ENCODE data around the gene TJAP1.

Gene TJAP1

DNA sequence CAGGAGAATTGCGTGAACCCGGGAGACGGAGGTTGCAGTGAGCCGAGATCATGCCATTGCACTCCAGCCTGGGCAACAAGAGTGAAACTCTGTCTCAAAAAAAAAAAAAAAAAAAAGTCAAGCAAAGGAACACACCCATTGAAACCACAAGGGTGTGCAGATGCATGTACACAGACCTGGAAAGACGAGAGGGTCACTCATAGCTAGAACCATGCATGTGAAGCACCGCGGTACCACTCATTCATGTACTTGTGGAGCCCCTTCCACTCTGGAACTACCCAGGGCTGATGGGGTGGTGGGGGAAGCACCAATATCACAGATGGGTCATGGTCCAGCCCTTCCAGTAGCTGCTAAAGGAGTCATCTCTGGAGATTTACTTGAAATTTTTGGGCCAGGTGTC is 7.4 kb upstream of the TJAP1 start:
- DNase-seq = peak; percentile 41 to 52
- H3K79me2 ChIP-seq (ENCODE audit: control insufficient read depth, insufficient read depth, low read length, poor library complexity) = no peaks in the 10 kb centered on the region
- H3K9me3 ChIP-seq (ENCODE audit: insufficient read depth, low read depth, low read length) = no peaks in the 10 kb centered on the region
- H3K23ac ChIP-seq (ENCODE audit: low read length) = no peak overlapping the region
- H3K79me1 ChIP-seq (ENCODE audit: low read length) = no peaks in the 10 kb centered on the region
- no peak overlapping the region for H4K12ac ChIP-seq (ENCODE audit: low read depth, low read length)
- H3K4me2 ChIP-seq (ENCODE audit: low read length) = no peak overlapping the region
- H4K91ac ChIP-seq (ENCODE audit: low read depth, low read length) = no peak overlapping the region
- no peaks in the 10 kb centered on the region for H3K36me3 ChIP-seq (ENCODE audit: control insufficient read depth in 1 of 2, insufficient read depth in 2 of 2, low read length in 2 of 2)
- no peak overlapping the region for H2BK12ac ChIP-seq (ENCODE audit: low read length)
- WGBS (ENCODE audit: extremely low coverage, insufficient coverage, insufficient read length) = no CpG with 5 or more reads among the region's 7 CpGs
- H2AK5ac ChIP-seq (ENCODE audit: low read length) = peak overlapping the region; percentile 85
- H3K14ac ChIP-seq (ENCODE audit: low read length) = no peak overlapping the region
- H2AFZ ChIP-seq (ENCODE audit: insufficient read depth, low read length, poor library complexity) = no peak overlapping the region
- peaks cover 5 to 10% of the 10 kb centered on the region in 2 experiments for H3K4me1 ChIP-seq (ENCODE audit: control insufficient read depth in 1 of 2, insufficient read depth in 2 of 2, low read length in 2 of 2)
- H3K18ac ChIP-seq (ENCODE audit: low read length) = no peak overlapping the region
- no peak overlapping the region for H2BK120ac ChIP-seq (ENCODE audit: insufficient read depth, low read length, poor library complexity)
- no peaks in the 10 kb centered on the region for H3K27me3 ChIP-seq (ENCODE audit: insufficient read depth, low read length)
- no peak overlapping the region for H3K27ac ChIP-seq (ENCODE audit: low read depth, low read length)
- no peak overlapping the region for H3K4me3 ChIP-seq (ENCODE audit: low read depth, low read length)
- H3K9ac ChIP-seq (ENCODE audit: low read length) = no peak overlapping the region
- H4K8ac ChIP-seq (ENCODE audit: low read depth, low read length) = no peak overlapping the region
- no peak overlapping the region for H3K4ac ChIP-seq (ENCODE audit: low read depth, low read length)
- H2BK5ac ChIP-seq (ENCODE audit: low read depth, low read length, poor library complexity) = no peak overlapping the region

DNA sequence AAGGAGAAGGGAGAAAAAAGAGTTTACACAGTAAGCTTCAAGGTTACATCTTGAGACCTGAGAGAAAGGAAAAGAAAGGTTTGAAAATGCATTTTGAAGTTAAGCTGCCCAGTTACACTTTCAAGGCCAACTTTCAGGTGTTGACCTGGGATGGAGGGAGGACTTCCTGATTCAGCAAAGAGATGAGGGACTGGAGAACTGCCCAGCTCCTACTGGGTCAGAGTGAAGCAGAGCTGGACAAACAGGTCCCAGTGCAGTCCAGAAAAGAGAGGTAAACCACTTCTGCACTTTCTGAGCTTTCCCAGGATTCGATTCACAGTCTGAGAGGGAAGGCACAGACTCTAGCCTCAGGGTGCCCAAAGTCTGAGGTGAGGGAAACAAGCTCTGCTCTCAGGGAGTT is 6.0 kb upstream of the TJAP1 start:
- Histone ChIP-seq H3K79me2 (ENCODE audit: control insufficient read depth, insufficient read depth, low read length, poor library complexity) (no peaks in the 10 kb centered on the region), H3K4me3 (ENCODE audit: low read depth, low read length) (no peak overlapping the region), H3K36me3 (ENCODE audit: control insufficient read depth in 1 of 2, insufficient read depth in 2 of 2, low read length in 2 of 2) (no peaks in the 10 kb centered on the region), H4K12ac (ENCODE audit: low read depth, low read length) (no peak overlapping the region), H2BK120ac (ENCODE audit: insufficient read depth, low read length, poor library complexity) (no peak overlapping the region), H3K4me2 (ENCODE audit: low read length) (no peak overlapping the region), H3K9ac (ENCODE audit: low read length) (no peak overlapping the region), H3K27me3 (ENCODE audit: insufficient read depth, low read length) (no peaks in the 10 kb centered on the region), H3K79me1 (ENCODE audit: low read length) (no peaks in the 10 kb centered on the region), H2BK5ac (ENCODE audit: low read depth, low read length, poor library complexity) (no peak overlapping the region), H2AFZ (ENCODE audit: insufficient read depth, low read length, poor library complexity) (no peak overlapping the region), H3K9me3 (ENCODE audit: insufficient read depth, low read depth, low read length) (no peaks in the 10 kb centered on the region), H2BK12ac (ENCODE audit: low read length) (no peak overlapping the region), H3K27ac (ENCODE audit: low read depth, low read length) (no peak overlapping the region), H3K18ac (ENCODE audit: low read length) (no peak overlapping the region), H3K23ac (ENCODE audit: low read length) (no peak overlapping the region), H3K14ac (ENCODE audit: low read length) (no peak overlapping the region), H4K8ac (ENCODE audit: low read depth, low read length) (no peak overlapping the region), H2AK5ac (ENCODE audit: low read length) (no peak overlapping the region), H3K4me1 (ENCODE audit: control insufficient read depth in 1 of 2, insufficient read depth in 2 of 2, low read length in 2 of 2) (peaks cover 5 to 10% of the 10 kb centered on the region in 2 experiments), H3K4ac (ENCODE audit: low read depth, low read length) (no peak overlapping the region), H4K91ac (ENCODE audit: low read depth, low read length) (no peak overlapping the region)
- DNase-seq = peak; percentile 58 to 71
- no CpG with 5 or more reads among the region's 1 CpG for WGBS (ENCODE audit: extremely low coverage, insufficient coverage, insufficient read length)

DNA sequence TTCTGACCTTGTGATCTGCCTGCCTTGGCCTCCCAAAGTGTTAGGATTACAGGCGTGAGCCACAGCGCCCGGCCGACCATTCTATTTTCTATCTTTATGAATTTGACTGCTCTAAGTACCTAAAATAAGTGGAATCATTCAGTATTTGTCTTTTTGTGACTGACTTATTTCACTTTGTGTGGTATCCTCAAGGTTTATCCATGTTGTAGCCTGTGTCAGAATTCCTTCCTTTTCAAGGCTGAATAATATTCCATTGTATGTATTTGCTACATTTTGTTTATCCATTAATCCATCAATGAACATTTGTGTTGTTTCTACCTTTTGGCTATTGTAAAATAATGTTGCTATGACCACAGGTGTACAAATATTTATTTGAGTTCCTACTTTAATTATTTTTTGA is 4.9 kb upstream of the TJAP1 start:
- Histone ChIP-seq H3K79me2 (ENCODE audit: control insufficient read depth, insufficient read depth, low read length, poor library complexity) (no peaks in the 10 kb centered on the region), H3K27ac (ENCODE audit: low read depth, low read length) (no peak overlapping the region), H3K4me1 (ENCODE audit: control insufficient read depth in 1 of 2, insufficient read depth in 2 of 2, low read length in 2 of 2) (peaks cover 8 to 10% of the 10 kb centered on the region in 2 experiments), H3K36me3 (ENCODE audit: control insufficient read depth in 1 of 2, insufficient read depth in 2 of 2, low read length in 2 of 2) (no peaks in the 10 kb centered on the region), H3K4ac (ENCODE audit: low read depth, low read length) (no peak overlapping the region), H3K27me3 (ENCODE audit: insufficient read depth, low read length) (no peaks in the 10 kb centered on the region), H2BK12ac (ENCODE audit: low read length) (no peak overlapping the region), H4K8ac (ENCODE audit: low read depth, low read length) (no peak overlapping the region), H3K79me1 (ENCODE audit: low read length) (no peaks in the 10 kb centered on the region), H2BK120ac (ENCODE audit: insufficient read depth, low read length, poor library complexity) (no peak overlapping the region), H3K23ac (ENCODE audit: low read length) (no peak overlapping the region), H3K14ac (ENCODE audit: low read length) (no peak overlapping the region), H4K12ac (ENCODE audit: low read depth, low read length) (no peak overlapping the region), H2AFZ (ENCODE audit: insufficient read depth, low read length, poor library complexity) (no peak overlapping the region), H2BK5ac (ENCODE audit: low read depth, low read length, poor library complexity) (no peak overlapping the region), H3K4me2 (ENCODE audit: low read length) (no peak overlapping the region), H3K9ac (ENCODE audit: low read length) (no peak overlapping the region), H4K91ac (ENCODE audit: low read depth, low read length) (no peak overlapping the region), H3K4me3 (ENCODE audit: low read depth, low read length) (no peak overlapping the region), H3K9me3 (ENCODE audit: insufficient read depth, low read depth, low read length) (no peaks in the 10 kb centered on the region), H2AK5ac (ENCODE audit: low read length) (no peak overlapping the region), H3K18ac (ENCODE audit: low read length) (no peak overlapping the region)
- WGBS (ENCODE audit: extremely low coverage, insufficient coverage, insufficient read length) = no CpG with 5 or more reads among the region's 4 CpGs
- DNase-seq = no peak

DNA sequence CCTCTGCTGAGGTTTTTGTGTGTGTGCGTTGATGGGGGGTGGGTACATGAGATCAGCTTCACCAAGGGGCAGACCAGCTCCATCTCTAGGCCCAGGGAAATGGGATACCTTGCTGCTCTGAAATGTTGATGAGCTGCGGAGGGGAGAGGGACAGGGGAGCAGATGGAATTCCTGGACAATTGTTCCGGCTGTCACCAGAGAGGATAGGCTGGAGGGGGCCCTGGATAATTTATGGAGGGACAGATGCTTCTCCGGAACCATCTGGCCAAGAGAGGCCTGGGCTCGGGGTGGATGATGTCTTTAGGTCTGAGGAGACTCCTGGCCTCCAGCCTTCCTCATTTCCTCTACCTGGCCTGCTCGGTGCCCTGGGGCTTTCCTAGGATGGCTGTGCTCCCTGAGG is 1.9 kb upstream of the TJAP1 start:
- H3K23ac ChIP-seq (ENCODE audit: low read length) = no peak overlapping the region
- H3K4me3 ChIP-seq (ENCODE audit: low read depth, low read length) = no peak overlapping the region
- no peak overlapping the region for H3K9ac ChIP-seq (ENCODE audit: low read length)
- no peak overlapping the region for H2BK120ac ChIP-seq (ENCODE audit: insufficient read depth, low read length, poor library complexity)
- no peaks in the 10 kb centered on the region for H3K79me1 ChIP-seq (ENCODE audit: low read length)
- H4K8ac ChIP-seq (ENCODE audit: low read depth, low read length) = no peak overlapping the region
- no peak overlapping the region for H3K4me2 ChIP-seq (ENCODE audit: low read length)
- H3K9me3 ChIP-seq (ENCODE audit: insufficient read depth, low read depth, low read length) = no peaks in the 10 kb centered on the region
- H3K27ac ChIP-seq (ENCODE audit: low read depth, low read length) = no peak overlapping the region
- H3K18ac ChIP-seq (ENCODE audit: low read length) = no peak overlapping the region
- no peak overlapping the region for H2BK12ac ChIP-seq (ENCODE audit: low read length)
- H3K14ac ChIP-seq (ENCODE audit: low read length) = no peak overlapping the region
- H3K27me3 ChIP-seq (ENCODE audit: insufficient read depth, low read length) = no peaks in the 10 kb centered on the region
- peaks cover 1% of the 10 kb centered on the region for H3K79me2 ChIP-seq (ENCODE audit: control insufficient read depth, insufficient read depth, low read length, poor library complexity)
- H3K4ac ChIP-seq (ENCODE audit: low read depth, low read length) = no peak overlapping the region
- H2BK5ac ChIP-seq (ENCODE audit: low read depth, low read length, poor library complexity) = no peak overlapping the region
- H4K91ac ChIP-seq (ENCODE audit: low read depth, low read length) = no peak overlapping the region
- H3K36me3 ChIP-seq (ENCODE audit: control insufficient read depth in 1 of 2, insufficient read depth in 2 of 2, low read length in 2 of 2) = no peaks in the 10 kb centered on the region
- H4K12ac ChIP-seq (ENCODE audit: low read depth, low read length) = no peak overlapping the region
- no peak for DNase-seq
- no CpG with 5 or more reads among the region's 6 CpGs for WGBS (ENCODE audit: extremely low coverage, insufficient coverage, insufficient read length)
- H3K4me1 ChIP-seq (ENCODE audit: control insufficient read depth in 1 of 2, insufficient read depth in 2 of 2, low read length in 2 of 2) = peaks cover 6 to 10% of the 10 kb centered on the region in 2 experiments
- no peak overlapping the region for H2AK5ac ChIP-seq (ENCODE audit: low read length)
- no peak overlapping the region for H2AFZ ChIP-seq (ENCODE audit: insufficient read depth, low read length, poor library complexity)

Data from trophoblast cell (in vitro differentiated cells and primary cell).